ENCODE results near the gene ABCF1. TPM values are rescaled to one million over a fixed set of nuclear protein-coding genes. Genes with fewer than 3 reads are reported as not detected.

ABCF1 gene
- total and polyA plus RNA-seq, 2 of the 8 experiments (the other 6 are each of a cell fraction or from before 2014, with no cell fraction given): 48.8 to 123 TPM

- Histone ChIP-seq H2AFZ (ENCODE audit: low read length) (no peak overlapping the region), H4K5ac (ENCODE audit: insufficient read length, low read depth, low read length) (no peak overlapping the region), H2BK120ac (replicated peaks; ENCODE audit: low read depth, low read length) (no peak overlapping the region), H3K27ac (ENCODE audit: low read depth, low read length) (no peak overlapping the region), H3K4ac (replicated peaks; ENCODE audit: insufficient read length, low read depth, low read length) (no peak overlapping the region), H3K27me3 (replicated peaks in 1 of 4; ENCODE audit: control insufficient read depth in 3 of 4, extremely low read depth in 1 of 4, insufficient read depth in 3 of 4, low read length in 3 of 4) (no peaks in the 10 kb centered on the region), H3K56ac (replicated peaks; ENCODE audit: insufficient read length, low read depth, low read length) (no peak overlapping the region), H3K36me3 (ENCODE audit: control insufficient read depth in 2 of 4, insufficient read depth in 4 of 4, low read length in 3 of 4) (peaks cover 0 to under 1% (median 0%) of the 10 kb centered on the region in 4 experiments; a peak in 5 of 8 replicates), H3K79me2 (ENCODE audit: control insufficient read depth in 1 of 2, insufficient read depth in 2 of 2, low read length in 2 of 2) (peaks cover 15 to 18% of the 10 kb centered on the region in 2 experiments), H3K4me1 (replicated peaks in 1 of 4; ENCODE audit: control insufficient read depth in 3 of 4, insufficient read depth in 4 of 4, low read length in 3 of 4) (peaks cover 0 to 4% (median 2%) of the 10 kb centered on the region in 4 experiments; a peak in 5 of 7 replicates), H3K14ac (ENCODE audit: insufficient read length) (no peak overlapping the region), H2BK5ac (ENCODE audit: low read depth, low read length) (no peak overlapping the region), H3K23ac (ENCODE audit: insufficient read length) (no peak overlapping the region), H2BK15ac (ENCODE audit: low read length) (no peak overlapping the region), H2BK12ac (ENCODE audit: low read depth, low read length) (no peak overlapping the region), H2BK20ac (ENCODE audit: low read length) (no peak overlapping the region), H4K8ac (ENCODE audit: extremely low read depth, insufficient read depth, low read length) (no peak overlapping the region), H3K9me3 (ENCODE audit: insufficient read depth in 2 of 2, low read depth in 1 of 2, low read length in 1 of 2) (no peaks in the 10 kb centered on the region), H4K20me1 (replicated peaks in 1 of 2; ENCODE audit: control insufficient read depth in 1 of 2, insufficient read depth in 2 of 2, low read length in 2 of 2) (peaks cover 3 to 8% of the 10 kb centered on the region in 2 experiments), H2AK5ac (ENCODE audit: low read depth, low read length) (no peak overlapping the region), H3K4me2 (ENCODE audit: insufficient read depth in 1 of 2, low read depth in 2 of 2, low read length in 2 of 2) (no peak overlapping the region), H3K18ac (ENCODE audit: extremely low read depth, low read length) (no peak overlapping the region), H3K23me2 (ENCODE audit: low read depth, low read length) (peaks cover 9% of the 10 kb centered on the region; the same call in 1 of the 2 replicates), H3K4me3 (ENCODE audit: extremely low read depth in 1 of 4, insufficient read depth in 2 of 4, low read depth in 3 of 4, low read length in 4 of 4) (no peak overlapping the region), H3K9ac (replicated peaks in 1 of 4; ENCODE audit: extremely low read depth in 1 of 4, low read depth in 3 of 4, low read length in 3 of 4) (no peak overlapping the region), H4K91ac (replicated peaks; ENCODE audit: insufficient read length, low read length) (no peak overlapping the region), H3K79me1 (ENCODE audit: low read depth, low read length) (peaks cover 9% of the 10 kb centered on the region; the same call in 1 of the 2 replicates)
- DNase-seq (ENCODE audit: low read depth in 1 of 2, low spot score in 2 of 2) (no peak), FAIRE-seq (no peak)
- ChIA-PET POLR2A (ENCODE audit: partially characterized antibody) (interaction anchor here (1.7 to 4.9 kb wide), 5 partner anchors 11 to 45 kb away, joined by 5 to 68 read pairs (median 10); partner anchors contain the start of genes GNL1 and PRR3), CTCF (ENCODE audit: partially characterized antibody) (interaction anchor here (1.2 to 1.7 kb wide), 2 partner anchors 29 to 117 kb away, joined by 3 read pairs; no protein-coding TSS in a partner anchor)
- WGBS, 2 experiments (ENCODE audit: extremely low coverage in 1 of 2, insufficient coverage in 1 of 2, insufficient read length in 1 of 2, insufficient replicate concordance in 2 of 2, low coverage in 1 of 2, low lambda C conversion rate in 2 of 2, missing lambda C conversion rate in 1 of 2): 57% methylated on average over 3 of the region's 3 CpGs; no CpG with 5 or more reads in 1 of the 2 experiments
- TF ChIP-seq JUND (IDR thresholded peaks at IDR 0.05; ENCODE audit: low read length) (no peak), RAD21 (IDR thresholded peaks at IDR 0.05 in 1 of 2, conservative IDR thresholded peaks at IDR 0.05 in 1 of 2; ENCODE audit: low read depth in 2 of 2, low read length in 2 of 2) (no peak), HDAC2 (IDR thresholded peaks at IDR 0.05; ENCODE audit: borderline replicate concordance in 1 of 2, low read depth in 2 of 2, low read length in 2 of 2) (no peak), CEBPB (IDR thresholded peaks at IDR 0.05; ENCODE audit: low read depth, low read length) (no peak), SIX5 (IDR thresholded peaks at IDR 0.05; ENCODE audit: low read depth, low read length) (no peak), PHF8 (conservative IDR thresholded peaks at IDR 0.05; ENCODE audit: low read depth, low read length) (no peak), HDAC6 (IDR thresholded peaks at IDR 0.05; ENCODE audit: low read depth, low read length) (no peak), SRF (IDR thresholded peaks at IDR 0.05; ENCODE audit: low read depth, low read length) (no peak), POU5F1 (IDR thresholded peaks at IDR 0.05; ENCODE audit: low read depth, low read length) (no peak), POLR2AphosphoS5 (IDR thresholded peaks at IDR 0.05; ENCODE audit: low read depth, low read length) (no peak), SIN3A (conservative IDR thresholded peaks at IDR 0.05 in 1 of 2, IDR thresholded peaks at IDR 0.05 in 1 of 2; ENCODE audit: low read depth in 1 of 2, low read length in 2 of 2) (no peak), RBBP5 (IDR thresholded peaks at IDR 0.05; ENCODE audit: borderline replicate concordance, low read depth, low read length) (no peak)
- TF ChIP-seq, protein P1, sequence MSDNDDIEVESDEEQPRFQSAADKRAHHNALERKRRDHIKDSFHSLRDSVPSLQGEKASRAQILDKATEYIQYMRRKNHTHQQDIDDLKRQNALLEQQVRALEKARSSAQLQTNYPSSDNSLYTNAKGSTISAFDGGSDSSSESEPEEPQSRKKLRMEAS (IDR thresholded peaks at IDR 0.05): no peak
These were observed 3.0 kb upstream of the ABCF1 start for GRCh38 chr6:30568245-30568644.
